ENCODE results near the gene LGALS7.

- TF ChIP-seq, protein P1, sequence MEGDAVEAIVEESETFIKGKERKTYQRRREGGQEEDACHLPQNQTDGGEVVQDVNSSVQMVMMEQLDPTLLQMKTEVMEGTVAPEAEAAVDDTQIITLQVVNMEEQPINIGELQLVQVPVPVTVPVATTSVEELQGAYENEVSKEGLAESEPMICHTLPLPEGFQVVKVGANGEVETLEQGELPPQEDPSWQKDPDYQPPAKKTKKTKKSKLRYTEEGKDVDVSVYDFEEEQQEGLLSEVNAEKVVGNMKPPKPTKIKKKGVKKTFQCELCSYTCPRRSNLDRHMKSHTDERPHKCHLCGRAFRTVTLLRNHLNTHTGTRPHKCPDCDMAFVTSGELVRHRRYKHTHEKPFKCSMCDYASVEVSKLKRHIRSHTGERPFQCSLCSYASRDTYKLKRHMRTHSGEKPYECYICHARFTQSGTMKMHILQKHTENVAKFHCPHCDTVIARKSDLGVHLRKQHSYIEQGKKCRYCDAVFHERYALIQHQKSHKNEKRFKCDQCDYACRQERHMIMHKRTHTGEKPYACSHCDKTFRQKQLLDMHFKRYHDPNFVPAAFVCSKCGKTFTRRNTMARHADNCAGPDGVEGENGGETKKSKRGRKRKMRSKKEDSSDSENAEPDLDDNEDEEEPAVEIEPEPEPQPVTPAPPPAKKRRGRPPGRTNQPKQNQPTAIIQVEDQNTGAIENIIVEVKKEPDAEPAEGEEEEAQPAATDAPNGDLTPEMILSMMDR (IDR thresholded peaks at IDR 0.05), result no peak
- TF ChIP-seq POLR2A (IDR thresholded peaks at IDR 0.05), result no peak
Observed at GRCh38 chr19:38733493-38734175, 39.7 kb downstream of the LGALS7 start.

Measured in vagina (tissue), 2 donors.